HCT116 (cell line): ENCODE measurements around the gene PHACTR1.

Experiments
- CEBPB ChIP-seq: IDR thresholded peaks from 2 replicates; pipeline ENCODE4 v1.6.1; 2012; ENCODE audit warnings: low read depth
- POLR2AphosphoS5 ChIP-seq: IDR thresholded peaks from 2 replicates; pipeline ENCODE4 v1.6.1; 2011; ENCODE audit warnings: mild to moderate bottlenecking, low read depth, low read length, moderate library complexity
- RAD21 ChIP-seq: IDR thresholded peaks from 2 replicates; pipeline ENCODE4 v1.6.1; 2012; ENCODE audit warnings: low read depth, mild to moderate bottlenecking
- TF ChIP-seq, protein P1 (sequence below), 3 experiments: fragments of 200-600 bp in 1 of 3; sonication (generic) in 1 of 3; IDR thresholded peaks in 2 of 3; conservative IDR thresholded peaks in 1 of 3; 2 replicates each; pipeline ENCODE4 v1.5.1; 2012 to 2017; ENCODE audit warnings: low read depth in 2 of 3, low read length in 2 of 3, antibody characterized with exemption in 1 of 3, borderline replicate concordance in 1 of 3, control low read depth in 1 of 3, mild to moderate bottlenecking in 1 of 3, mixed read lengths in 1 of 3, mixed run types in 1 of 3, moderate library complexity in 1 of 3; ENCODE audit not compliant: insufficient read depth in 1 of 3
- TF ChIP-seq, protein P2 (sequence below): IDR thresholded peaks from 2 replicates; pipeline ENCODE4 v1.6.1; 2012

DNA sequence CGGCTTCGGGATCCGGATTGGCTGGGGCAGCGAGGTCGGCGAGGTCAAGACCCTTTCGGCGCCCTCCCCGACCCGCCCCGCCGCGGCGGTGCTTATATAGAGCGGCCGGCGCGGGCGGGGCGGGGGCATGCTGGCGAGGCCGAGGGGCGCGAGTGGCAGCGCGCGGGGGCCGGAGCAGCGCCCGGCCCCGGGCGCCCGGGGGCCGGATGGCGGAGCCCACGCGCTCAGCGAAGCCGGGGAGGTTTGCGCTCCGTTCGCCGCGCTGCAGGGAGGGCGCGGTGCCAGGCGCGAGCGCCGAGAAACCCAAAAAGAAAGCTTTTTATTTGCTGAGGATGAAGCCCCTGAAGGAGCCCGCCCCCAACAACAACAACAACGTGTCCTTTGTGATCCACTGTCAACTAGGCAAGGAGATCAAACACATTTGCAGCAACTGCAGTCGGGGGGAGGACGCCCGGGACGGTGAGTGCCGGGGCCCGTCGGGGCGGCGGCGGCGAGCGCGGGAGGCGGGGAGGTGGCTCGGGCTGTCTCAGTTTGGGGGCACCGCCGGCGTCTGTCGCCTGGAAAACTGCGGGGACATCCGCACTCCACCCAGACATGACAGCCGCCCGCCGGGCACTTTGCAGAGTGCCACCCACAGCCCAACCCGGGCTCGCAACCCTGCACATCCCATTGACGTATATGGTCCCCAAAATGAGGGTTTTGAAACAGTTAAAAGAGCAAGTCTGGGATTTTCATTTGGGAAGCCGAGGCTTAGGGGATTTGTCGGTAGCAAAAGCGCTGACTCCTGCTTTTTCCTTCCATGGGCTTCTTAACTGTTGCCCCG lies 297.3 kb downstream of the PHACTR1 start:
- no peak for TF ChIP-seq RAD21
- no peak for TF ChIP-seq POLR2AphosphoS5
- TF ChIP-seq, protein P1, sequence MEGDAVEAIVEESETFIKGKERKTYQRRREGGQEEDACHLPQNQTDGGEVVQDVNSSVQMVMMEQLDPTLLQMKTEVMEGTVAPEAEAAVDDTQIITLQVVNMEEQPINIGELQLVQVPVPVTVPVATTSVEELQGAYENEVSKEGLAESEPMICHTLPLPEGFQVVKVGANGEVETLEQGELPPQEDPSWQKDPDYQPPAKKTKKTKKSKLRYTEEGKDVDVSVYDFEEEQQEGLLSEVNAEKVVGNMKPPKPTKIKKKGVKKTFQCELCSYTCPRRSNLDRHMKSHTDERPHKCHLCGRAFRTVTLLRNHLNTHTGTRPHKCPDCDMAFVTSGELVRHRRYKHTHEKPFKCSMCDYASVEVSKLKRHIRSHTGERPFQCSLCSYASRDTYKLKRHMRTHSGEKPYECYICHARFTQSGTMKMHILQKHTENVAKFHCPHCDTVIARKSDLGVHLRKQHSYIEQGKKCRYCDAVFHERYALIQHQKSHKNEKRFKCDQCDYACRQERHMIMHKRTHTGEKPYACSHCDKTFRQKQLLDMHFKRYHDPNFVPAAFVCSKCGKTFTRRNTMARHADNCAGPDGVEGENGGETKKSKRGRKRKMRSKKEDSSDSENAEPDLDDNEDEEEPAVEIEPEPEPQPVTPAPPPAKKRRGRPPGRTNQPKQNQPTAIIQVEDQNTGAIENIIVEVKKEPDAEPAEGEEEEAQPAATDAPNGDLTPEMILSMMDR (IDR thresholded peaks at IDR 0.05 in 2 of 3, conservative IDR thresholded peaks at IDR 0.05 in 1 of 3; ENCODE audit: borderline replicate concordance in 1 of 3, insufficient read depth in 1 of 3, low read depth in 2 of 3, low read length in 2 of 3), result no peak
- TF ChIP-seq, protein P2, sequence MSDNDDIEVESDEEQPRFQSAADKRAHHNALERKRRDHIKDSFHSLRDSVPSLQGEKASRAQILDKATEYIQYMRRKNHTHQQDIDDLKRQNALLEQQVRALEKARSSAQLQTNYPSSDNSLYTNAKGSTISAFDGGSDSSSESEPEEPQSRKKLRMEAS, result no peak
- TF ChIP-seq CEBPB, result no peak
